ENCODE results near the gene GLB1L.

Gene GLB1L

DNA sequence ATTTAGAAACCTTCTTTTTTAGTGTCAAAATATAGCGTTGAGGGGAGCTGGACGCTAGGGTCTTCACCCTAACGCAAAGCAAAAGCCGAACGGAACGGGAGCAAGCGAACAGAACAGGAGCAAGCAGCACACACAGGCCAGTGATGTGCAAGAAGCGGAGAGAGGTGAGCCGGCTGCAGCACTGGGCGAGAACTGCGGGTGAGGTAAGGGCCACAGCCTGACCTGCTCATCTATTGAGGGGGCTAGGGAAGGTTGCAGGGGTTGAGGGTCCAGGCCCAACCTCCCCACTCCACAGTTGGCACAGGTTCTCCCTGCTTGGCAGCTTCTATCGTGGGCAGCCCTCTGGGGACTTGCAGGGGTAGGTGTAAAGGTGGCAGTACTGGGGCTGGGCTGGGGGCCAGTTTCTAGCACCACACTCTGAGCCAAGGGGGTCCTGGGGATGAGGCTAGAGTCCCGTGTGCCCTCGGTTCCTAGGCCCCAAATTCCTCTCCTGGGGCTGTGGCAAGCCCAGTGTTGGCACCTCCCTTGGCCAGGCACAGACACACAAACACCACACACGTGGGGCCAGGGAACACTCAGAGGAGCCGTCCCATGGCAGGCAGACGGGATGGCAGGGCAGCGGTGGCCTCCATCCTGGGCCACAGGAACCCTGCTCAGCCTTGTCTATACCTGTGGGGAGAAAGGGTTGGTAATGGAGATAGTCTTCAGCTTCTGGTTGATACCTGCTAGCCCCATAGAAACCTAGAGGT, 25.3 kb downstream of the GLB1L start:
- Histone ChIP-seq H3K9me3 (ENCODE audit: control extremely low read depth in 1 of 5, control insufficient read depth in 4 of 5, insufficient read depth in 2 of 5, low read depth in 1 of 5, low read length in 4 of 5) (no peaks in the 10 kb centered on the region), H3K36me3 (ENCODE audit: control insufficient read depth in 4 of 4, insufficient read depth in 4 of 4, low read length in 3 of 4) (peaks cover 21 to 53% (median 45%) of the 10 kb centered on the region in 4 experiments), H3K4me1 (ENCODE audit: control extremely low read depth in 1 of 4, control insufficient read depth in 4 of 4, insufficient read depth in 4 of 4, low read length in 3 of 4) (peaks cover 0 to 37% (median 28%) of the 10 kb centered on the region in 4 experiments), H3K27me3 (replicated peaks in 2 of 5; ENCODE audit: control insufficient read depth in 4 of 5, insufficient read depth in 5 of 5, low read length in 4 of 5) (no peaks in the 10 kb centered on the region), H3K4me3 (ENCODE audit: control insufficient read depth in 1 of 7, extremely low read depth in 1 of 7, insufficient read depth in 4 of 7, low read depth in 2 of 7, low read length in 6 of 7) (no peak overlapping the region), H3K27ac (ENCODE audit: insufficient read depth in 1 of 2, low read depth in 1 of 2, low read length in 2 of 2, poor library complexity in 1 of 2, severe bottlenecking in 2 of 2) (no peak overlapping the region)
- POLR2A ChIA-PET = no interaction called here
- CTCF ChIA-PET = interaction anchor here (0.7 to 17.2 kb wide), 8 partner anchors 9 to 75 kb away, joined by 3 to 238 read pairs (median 3); partner anchors contain the start of genes ANKZF1, ATG9A, CNPPD1 and SLC23A3
- 96% methylated on average over 12 of the region's 18 CpGs for WGBS (ENCODE audit: insufficient coverage)
- no peak for DNase-seq

DNA sequence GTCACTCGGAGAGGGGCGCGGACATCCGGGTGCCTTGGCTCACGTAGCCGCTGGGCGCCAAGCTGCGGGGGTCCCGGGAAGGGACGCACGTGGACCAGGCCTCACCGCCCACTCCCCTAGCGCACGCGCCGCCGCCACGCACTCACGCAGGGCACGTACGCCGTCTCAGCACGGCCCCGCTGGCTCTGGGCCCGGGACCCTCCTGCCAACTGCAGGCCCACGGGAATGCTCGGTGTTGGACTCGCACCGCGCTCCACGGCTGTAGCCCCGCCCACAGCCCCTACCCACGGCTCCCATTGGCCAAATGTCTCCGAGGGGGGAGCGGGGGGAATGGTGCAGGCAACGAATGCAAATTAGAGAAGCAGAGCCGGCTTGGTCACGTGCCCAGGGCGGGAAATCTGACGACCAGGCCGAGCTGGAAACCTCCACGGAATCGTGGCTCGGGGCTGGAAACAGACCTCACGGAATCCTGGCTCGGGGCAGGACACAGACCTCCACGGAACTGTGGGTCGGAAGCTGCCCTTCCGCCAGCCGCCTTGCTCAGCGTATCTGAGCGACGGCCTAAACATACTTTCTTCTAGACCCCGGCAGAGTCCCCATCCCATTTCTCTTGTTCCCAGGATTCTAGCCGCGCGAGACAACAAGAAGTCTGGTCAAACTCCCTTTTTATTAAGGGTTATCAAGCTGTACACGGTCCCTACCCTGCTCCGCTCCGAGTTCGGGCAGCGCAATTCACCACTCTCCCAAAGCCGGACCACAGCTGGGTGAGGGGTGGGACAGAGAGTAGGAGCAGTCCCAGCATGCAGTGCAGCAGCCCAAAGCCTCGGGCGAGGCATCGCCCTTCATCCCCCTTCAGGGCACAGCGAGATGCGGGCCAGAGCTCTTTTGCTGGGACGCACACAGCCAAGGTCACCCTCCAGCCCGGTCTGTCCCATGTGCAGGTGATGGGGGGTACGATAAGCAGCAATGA, 26.2 kb downstream of the GLB1L start, which contains the start of gene ABCB6:
TSS of gene ABCB6 (minus strand) at position 227 of the 970 bp plus-strand sequence. CDS start 285 bp downstream, outside the sequence.
- Histone ChIP-seq H3K27me3 (replicated peaks in 2 of 5; ENCODE audit: control insufficient read depth in 4 of 5, insufficient read depth in 5 of 5, low read length in 4 of 5) (no peaks in the 10 kb centered on the region), H3K4me3 (ENCODE audit: control insufficient read depth in 1 of 7, extremely low read depth in 1 of 7, insufficient read depth in 4 of 7, low read depth in 2 of 7, low read length in 6 of 7) (peak within 1 kb of the TSS in 6 of 7 experiments; percentile 18 to 77 (median 62)), H3K9me3 (ENCODE audit: control extremely low read depth in 1 of 5, control insufficient read depth in 4 of 5, insufficient read depth in 2 of 5, low read depth in 1 of 5, low read length in 4 of 5) (no peaks in the 10 kb centered on the region), H3K27ac (ENCODE audit: insufficient read depth in 1 of 2, low read depth in 1 of 2, low read length in 2 of 2, poor library complexity in 1 of 2, severe bottlenecking in 2 of 2) (peak within 1 kb of the TSS in 1 of 2 experiments; percentile 25), H3K4me1 (ENCODE audit: control extremely low read depth in 1 of 4, control insufficient read depth in 4 of 4, insufficient read depth in 4 of 4, low read length in 3 of 4) (peaks cover 0 to 37% (median 27%) of the 10 kb centered on the region in 4 experiments), H3K36me3 (ENCODE audit: control insufficient read depth in 4 of 4, insufficient read depth in 4 of 4, low read length in 3 of 4) (peaks cover 18 to 44% (median 41%) of the 10 kb centered on the region in 4 experiments)
- ChIA-PET POLR2A (interaction anchor here (1.0 kb wide), 2 partner anchors 10 to 26 kb away, joined by 3 to 4 read pairs; partner anchors contain the start of genes ANKZF1, ATG9A, GLB1L and STK16), CTCF (interaction anchor here (0.7 to 17.2 kb wide), 11 partner anchors 10 to 76 kb away, joined by 3 to 238 read pairs (median 3); partner anchors contain the start of genes ANKZF1, ATG9A, CNPPD1 and DNAJB2)
- DNase-seq = peak; percentile 84 to 92 (median 92)
- 15% methylated on average over 67 of the region's 71 CpGs for WGBS (ENCODE audit: insufficient coverage)

DNA sequence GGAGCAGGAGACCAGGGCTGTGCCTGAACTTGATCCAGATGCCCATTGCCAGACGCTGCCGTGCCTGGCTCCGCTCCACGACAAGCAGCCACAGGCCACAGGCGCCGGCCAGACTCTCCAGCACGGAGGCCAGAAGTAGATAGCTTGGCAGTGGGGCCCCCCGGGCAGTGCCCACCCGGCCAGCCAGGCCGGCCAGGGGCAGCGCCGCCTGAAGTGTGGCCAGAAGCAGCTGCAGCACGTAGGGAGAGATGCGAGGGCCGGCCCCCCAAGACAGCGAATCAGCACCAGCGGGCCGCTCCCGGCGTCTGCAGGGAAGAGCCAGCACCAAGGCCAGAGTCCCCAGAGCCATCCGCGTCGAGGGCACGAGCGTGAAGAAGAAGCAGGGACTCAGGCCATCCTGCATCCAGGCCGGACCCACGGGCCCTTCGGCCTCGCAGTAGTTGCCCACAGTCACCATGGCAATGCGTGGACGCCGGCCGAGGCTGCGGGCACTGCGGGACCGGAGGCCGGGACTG, 27.0 kb downstream of the GLB1L start:
- DNase-seq = peak in 1 of 3 donors; percentile 24
- CTCF ChIA-PET = interaction anchor here (1.0 to 17.2 kb wide), 5 partner anchors 10 to 61 kb away, joined by 3 to 238 read pairs (median 3); partner anchors contain the start of genes CNPPD1, DNAJB2 and SLC23A3

DNA sequence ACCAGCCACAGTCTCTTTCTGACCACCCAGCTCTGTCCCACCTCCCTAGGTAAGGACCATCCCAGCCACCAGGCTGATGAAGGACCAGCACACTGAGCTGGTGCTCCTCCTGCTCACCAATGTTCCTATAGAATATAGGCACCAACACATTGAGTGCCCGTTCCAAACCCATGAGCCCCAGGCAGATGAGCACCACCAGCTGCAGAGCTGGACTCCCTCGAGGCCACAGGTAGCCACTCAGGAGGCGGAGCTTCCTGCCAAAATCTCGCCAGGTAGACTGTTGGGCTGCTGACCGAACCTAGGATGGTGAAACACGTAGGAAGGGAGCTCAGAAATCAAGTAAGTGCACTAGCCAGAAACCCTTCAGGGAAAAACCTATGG, 28.7 kb downstream of the GLB1L start:
- POLR2A ChIA-PET = no interaction called here
- no peak for DNase-seq
- H3K27ac ChIP-seq (ENCODE audit: insufficient read depth in 1 of 2, low read depth in 1 of 2, low read length in 2 of 2, poor library complexity in 1 of 2, severe bottlenecking in 2 of 2) = no peak overlapping the region
- H3K4me3 ChIP-seq (ENCODE audit: control insufficient read depth in 1 of 7, extremely low read depth in 1 of 7, insufficient read depth in 4 of 7, low read depth in 2 of 7, low read length in 6 of 7) = no peak overlapping the region
- peaks cover 7 to 29% (median 22%) of the 10 kb centered on the region in 4 experiments for H3K36me3 ChIP-seq (ENCODE audit: control insufficient read depth in 4 of 4, insufficient read depth in 4 of 4, low read length in 3 of 4)
- CTCF ChIA-PET = interaction anchor here (1.1 to 17.2 kb wide), 9 partner anchors 8 to 78 kb away, joined by 3 to 238 read pairs (median 12); partner anchors contain the start of genes ANKZF1, ATG9A, CNPPD1 and NHEJ1
- H3K4me1 ChIP-seq (ENCODE audit: control extremely low read depth in 1 of 4, control insufficient read depth in 4 of 4, insufficient read depth in 4 of 4, low read length in 3 of 4) = peaks cover 0 to 37% (median 27%) of the 10 kb centered on the region in 4 experiments
- no peaks in the 10 kb centered on the region for H3K27me3 ChIP-seq (replicated peaks in 2 of 5; ENCODE audit: control insufficient read depth in 4 of 5, insufficient read depth in 5 of 5, low read length in 4 of 5)
- H3K9me3 ChIP-seq (ENCODE audit: control extremely low read depth in 1 of 5, control insufficient read depth in 4 of 5, insufficient read depth in 2 of 5, low read depth in 1 of 5, low read length in 4 of 5) = no peaks in the 10 kb centered on the region
- 95% methylated on average over 5 of the region's 6 CpGs for WGBS (ENCODE audit: insufficient coverage)

More for the DNA sequence above, 27.0 kb downstream of the GLB1L start:
- WGBS (ENCODE audit: insufficient coverage) = 0% methylated on average over 34 of the region's 37 CpGs
- POLR2A ChIA-PET = interaction anchor here (1.0 kb wide), 2 partner anchors 11 to 27 kb away, joined by 3 to 4 read pairs; partner anchors contain the start of genes ANKZF1, ATG9A, GLB1L and STK16
- Histone ChIP-seq H3K27me3 (replicated peaks in 2 of 5; ENCODE audit: control insufficient read depth in 4 of 5, insufficient read depth in 5 of 5, low read length in 4 of 5) (no peaks in the 10 kb centered on the region), H3K4me1 (ENCODE audit: control extremely low read depth in 1 of 4, control insufficient read depth in 4 of 4, insufficient read depth in 4 of 4, low read length in 3 of 4) (peaks cover 0 to 37% (median 27%) of the 10 kb centered on the region in 4 experiments), H3K9me3 (ENCODE audit: control extremely low read depth in 1 of 5, control insufficient read depth in 4 of 5, insufficient read depth in 2 of 5, low read depth in 1 of 5, low read length in 4 of 5) (no peaks in the 10 kb centered on the region), H3K4me3 (ENCODE audit: control insufficient read depth in 1 of 7, extremely low read depth in 1 of 7, insufficient read depth in 4 of 7, low read depth in 2 of 7, low read length in 6 of 7) (peak overlapping the region in 6 of 7 experiments; percentile 18 to 77 (median 62)), H3K36me3 (ENCODE audit: control insufficient read depth in 4 of 4, insufficient read depth in 4 of 4, low read length in 3 of 4) (peaks cover 11 to 40% (median 35%) of the 10 kb centered on the region in 4 experiments), H3K27ac (ENCODE audit: insufficient read depth in 1 of 2, low read depth in 1 of 2, low read length in 2 of 2, poor library complexity in 1 of 2, severe bottlenecking in 2 of 2) (peak overlapping the region in 1 of 2 experiments; percentile 25)

DNA sequence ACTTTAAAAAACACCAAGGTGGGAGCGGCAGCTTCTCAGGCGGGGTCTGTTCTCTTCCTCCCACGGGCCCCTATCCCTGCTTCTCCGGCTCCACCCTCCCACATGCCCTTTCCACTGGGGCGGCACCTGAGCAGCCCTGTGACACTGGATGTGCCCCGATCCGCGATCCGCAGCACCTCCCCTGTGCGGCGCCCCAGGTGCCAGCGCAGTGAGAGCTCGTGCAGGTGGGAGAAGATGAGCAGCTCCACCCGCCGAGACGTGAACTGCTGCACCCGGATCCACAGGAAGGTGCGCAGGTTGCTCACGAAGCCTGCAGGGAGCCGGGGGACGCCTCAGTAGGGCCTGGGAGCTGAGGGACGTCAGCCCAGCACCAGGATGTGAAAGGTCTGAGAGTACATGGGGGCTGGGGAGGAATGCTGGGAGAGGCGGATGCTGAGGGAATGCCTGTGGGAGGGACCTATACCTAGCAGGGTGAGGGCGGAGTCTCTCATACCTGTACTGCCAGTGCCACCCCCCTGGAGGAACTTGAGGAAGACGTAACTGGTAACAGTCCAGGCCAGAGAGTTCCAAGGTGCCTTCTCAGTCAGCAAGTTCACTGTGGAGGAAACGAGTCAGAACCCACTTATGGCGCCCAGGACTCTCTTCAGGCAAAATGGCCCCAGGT, 29.2 kb downstream of the GLB1L start:
- POLR2A ChIA-PET = no interaction called here

DNA sequence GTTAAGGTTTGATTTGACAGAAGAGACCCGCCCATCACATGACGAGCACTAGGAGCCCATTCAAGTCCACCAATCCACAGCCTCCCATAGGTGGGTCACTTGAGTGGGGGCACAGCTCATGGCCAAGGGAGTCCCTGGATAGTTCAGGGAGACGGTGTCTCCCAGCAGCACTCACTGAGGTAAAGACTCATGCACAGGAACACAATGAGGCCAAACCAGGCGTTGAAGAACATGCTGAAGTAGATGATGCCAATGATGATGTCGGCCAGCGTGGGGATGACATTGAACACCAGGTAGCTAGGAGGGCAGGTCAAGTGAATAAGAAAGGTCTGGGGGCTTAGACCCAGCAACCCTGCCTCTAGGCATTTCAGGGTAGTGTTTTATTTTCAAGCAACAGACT, 30.5 kb downstream of the GLB1L start:
- WGBS (ENCODE audit: insufficient coverage) = 97% methylated on average over 5 of the region's 6 CpGs
- ChIA-PET CTCF (interaction anchor here (0.6 to 17.2 kb wide), 10 partner anchors 11 to 80 kb away, joined by 3 to 238 read pairs (median 10); partner anchors contain the start of genes ANKZF1, ATG9A, CNPPD1 and NHEJ1), POLR2A (no interaction called here)
- Histone ChIP-seq H3K27me3 (replicated peaks in 2 of 5; ENCODE audit: control insufficient read depth in 4 of 5, insufficient read depth in 5 of 5, low read length in 4 of 5) (no peaks in the 10 kb centered on the region), H3K9me3 (ENCODE audit: control extremely low read depth in 1 of 5, control insufficient read depth in 4 of 5, insufficient read depth in 2 of 5, low read depth in 1 of 5, low read length in 4 of 5) (no peaks in the 10 kb centered on the region), H3K4me1 (ENCODE audit: control extremely low read depth in 1 of 4, control insufficient read depth in 4 of 4, insufficient read depth in 4 of 4, low read length in 3 of 4) (peaks cover 5 to 50% (median 44%) of the 10 kb centered on the region in 4 experiments), H3K36me3 (ENCODE audit: control insufficient read depth in 4 of 4, insufficient read depth in 4 of 4, low read length in 3 of 4) (peaks cover 2 to 11% (median 10%) of the 10 kb centered on the region in 4 experiments), H3K27ac (ENCODE audit: insufficient read depth in 1 of 2, low read depth in 1 of 2, low read length in 2 of 2, poor library complexity in 1 of 2, severe bottlenecking in 2 of 2) (no peak overlapping the region), H3K4me3 (ENCODE audit: control insufficient read depth in 1 of 7, extremely low read depth in 1 of 7, insufficient read depth in 4 of 7, low read depth in 2 of 7, low read length in 6 of 7) (no peak overlapping the region)
- DNase-seq = no peak

More for the DNA sequence above, 29.2 kb downstream of the GLB1L start:
- Histone ChIP-seq H3K27me3 (replicated peaks in 2 of 5; ENCODE audit: control insufficient read depth in 4 of 5, insufficient read depth in 5 of 5, low read length in 4 of 5) (no peaks in the 10 kb centered on the region), H3K27ac (ENCODE audit: insufficient read depth in 1 of 2, low read depth in 1 of 2, low read length in 2 of 2, poor library complexity in 1 of 2, severe bottlenecking in 2 of 2) (no peak overlapping the region), H3K9me3 (ENCODE audit: control extremely low read depth in 1 of 5, control insufficient read depth in 4 of 5, insufficient read depth in 2 of 5, low read depth in 1 of 5, low read length in 4 of 5) (no peaks in the 10 kb centered on the region), H3K4me1 (ENCODE audit: control extremely low read depth in 1 of 4, control insufficient read depth in 4 of 4, insufficient read depth in 4 of 4, low read length in 3 of 4) (peaks cover 0 to 41% (median 32%) of the 10 kb centered on the region in 4 experiments), H3K4me3 (ENCODE audit: control insufficient read depth in 1 of 7, extremely low read depth in 1 of 7, insufficient read depth in 4 of 7, low read depth in 2 of 7, low read length in 6 of 7) (no peak overlapping the region), H3K36me3 (ENCODE audit: control insufficient read depth in 4 of 4, insufficient read depth in 4 of 4, low read length in 3 of 4) (peaks cover 5 to 24% (median 18%) of the 10 kb centered on the region in 4 experiments)
- 96% methylated on average over 27 of the region's 27 CpGs for WGBS (ENCODE audit: insufficient coverage)
- CTCF ChIA-PET = interaction anchor here (1.1 to 17.2 kb wide), 9 partner anchors 10 to 62 kb away, joined by 3 to 238 read pairs (median 6); partner anchors contain the start of genes ANKZF1, ATG9A, CNPPD1 and NHEJ1
- no peak for DNase-seq
